ENCODE results near the gene WLS. TPM values are rescaled to one million over a fixed set of nuclear protein-coding genes. Genes with fewer than 3 reads are reported as not detected.

The WLS gene
- total and polyA plus RNA-seq, 2 donors (not counting 1 experiment from before 2014, with no cell fraction given) = 156 to 269 TPM

GRCh38 chr1:68254667-68255226, 22.4 kb upstream of the WLS start:
- Histone ChIP-seq H3K4me2 (ENCODE audit: extremely low read depth, insufficient read depth, low read length) (no peak overlapping the region), H3K9me3 (ENCODE audit: control insufficient read depth, insufficient read depth, low read depth, low read length) (no peaks in the 10 kb centered on the region), H3K27me3 (ENCODE audit: control insufficient read depth, insufficient read depth, low read length) (no peaks in the 10 kb centered on the region), H4K20me1 (ENCODE audit: control insufficient read depth, extremely low read depth, insufficient read depth, low read length) (no peaks in the 10 kb centered on the region), H3K9ac (ENCODE audit: insufficient read depth, low read length) (no peak overlapping the region), H3K79me2 (ENCODE audit: control insufficient read depth, insufficient read depth, low read length) (no peaks in the 10 kb centered on the region), H2AFZ (ENCODE audit: low read length) (no peak overlapping the region), H3K4me3 (replicated peaks in 1 of 4; ENCODE audit: control extremely low read depth in 1 of 4, insufficient read depth in 1 of 4, low read depth in 3 of 4, low read length in 4 of 4) (no peak overlapping the region), H3K36me3 (ENCODE audit: control insufficient read depth, insufficient read depth, low read length) (no peaks in the 10 kb centered on the region), H3K27ac (ENCODE audit: insufficient read depth, low read length) (no peak overlapping the region), H3K4me1 (ENCODE audit: control insufficient read depth, extremely low read depth, insufficient read depth, low read length) (no peaks in the 10 kb centered on the region)
- DNase-seq (ENCODE audit: low read depth in 2 of 2) = no peak
- TF ChIP-seq CTCF (conservative IDR thresholded peaks at IDR 0.05 in 1 of 2, IDR thresholded peaks at IDR 0.05 in 1 of 2; ENCODE audit: low read depth in 1 of 2, low read length in 2 of 2) (no peak), EZH2 (IDR thresholded peaks at IDR 0.05; ENCODE audit: low read length, missing control alignments) (no peak)

- no peaks in the 10 kb centered on the region for H3K4me1 ChIP-seq (ENCODE audit: control insufficient read depth, extremely low read depth, insufficient read depth, low read length)
- no peak for DNase-seq (ENCODE audit: low read depth in 2 of 2)
- no peaks in the 10 kb centered on the region for H3K36me3 ChIP-seq (ENCODE audit: control insufficient read depth, insufficient read depth, low read length)
- no peak overlapping the region for H3K27ac ChIP-seq (ENCODE audit: insufficient read depth, low read length)
- no peak overlapping the region for H2AFZ ChIP-seq (ENCODE audit: low read length)
- no peaks in the 10 kb centered on the region for H3K9me3 ChIP-seq (ENCODE audit: control insufficient read depth, insufficient read depth, low read depth, low read length)
- TF ChIP-seq EZH2 (IDR thresholded peaks at IDR 0.05; ENCODE audit: low read length, missing control alignments) (no peak), CTCF (conservative IDR thresholded peaks at IDR 0.05 in 1 of 2, IDR thresholded peaks at IDR 0.05 in 1 of 2; ENCODE audit: low read depth in 1 of 2, low read length in 2 of 2) (no peak)
- no peaks in the 10 kb centered on the region for H3K27me3 ChIP-seq (ENCODE audit: control insufficient read depth, insufficient read depth, low read length)
- no peaks in the 10 kb centered on the region for H4K20me1 ChIP-seq (ENCODE audit: control insufficient read depth, extremely low read depth, insufficient read depth, low read length)
- H3K4me3 ChIP-seq (replicated peaks in 1 of 4; ENCODE audit: control extremely low read depth in 1 of 4, insufficient read depth in 1 of 4, low read depth in 3 of 4, low read length in 4 of 4) = no peak overlapping the region
- H3K9ac ChIP-seq (ENCODE audit: insufficient read depth, low read length) = no peak overlapping the region
- no peak overlapping the region for H3K4me2 ChIP-seq (ENCODE audit: extremely low read depth, insufficient read depth, low read length)
- H3K79me2 ChIP-seq (ENCODE audit: control insufficient read depth, insufficient read depth, low read length) = peaks cover 2% of the 10 kb centered on the region
These were observed 4.7 kb upstream of the WLS start for GRCh38 chr1:68237040-68237439.

GRCh38 chr1:68234094-68234493, 1.8 kb upstream of the WLS start:
- H3K9me3 ChIP-seq (ENCODE audit: control insufficient read depth, insufficient read depth, low read depth, low read length) = no peaks in the 10 kb centered on the region
- H3K79me2 ChIP-seq (ENCODE audit: control insufficient read depth, insufficient read depth, low read length) = peaks cover 30% of the 10 kb centered on the region
- no peak overlapping the region for H3K27ac ChIP-seq (ENCODE audit: insufficient read depth, low read length)
- TF ChIP-seq CTCF (conservative IDR thresholded peaks at IDR 0.05 in 1 of 2, IDR thresholded peaks at IDR 0.05 in 1 of 2; ENCODE audit: low read depth in 1 of 2, low read length in 2 of 2) = no peak
- no peak for TF ChIP-seq EZH2 (IDR thresholded peaks at IDR 0.05; ENCODE audit: low read length, missing control alignments)
- H2AFZ ChIP-seq (ENCODE audit: low read length) = no peak overlapping the region
- DNase-seq (ENCODE audit: low read depth in 2 of 2) = no peak
- H3K27me3 ChIP-seq (ENCODE audit: control insufficient read depth, insufficient read depth, low read length) = no peaks in the 10 kb centered on the region
- no peaks in the 10 kb centered on the region for H4K20me1 ChIP-seq (ENCODE audit: control insufficient read depth, extremely low read depth, insufficient read depth, low read length)
- H3K4me2 ChIP-seq (ENCODE audit: extremely low read depth, insufficient read depth, low read length) = no peak overlapping the region
- no peak overlapping the region for H3K9ac ChIP-seq (ENCODE audit: insufficient read depth, low read length)
- H3K4me1 ChIP-seq (ENCODE audit: control insufficient read depth, extremely low read depth, insufficient read depth, low read length) = peaks cover 5% of the 10 kb centered on the region
- H3K4me3 ChIP-seq (replicated peaks in 1 of 4; ENCODE audit: control extremely low read depth in 1 of 4, insufficient read depth in 1 of 4, low read depth in 3 of 4, low read length in 4 of 4) = no peak overlapping the region
- peaks cover 2% of the 10 kb centered on the region for H3K36me3 ChIP-seq (ENCODE audit: control insufficient read depth, insufficient read depth, low read length)

Measured in fibroblast of lung (primary cell).